ENCODE measurements around the gene CABP7.

DNA sequence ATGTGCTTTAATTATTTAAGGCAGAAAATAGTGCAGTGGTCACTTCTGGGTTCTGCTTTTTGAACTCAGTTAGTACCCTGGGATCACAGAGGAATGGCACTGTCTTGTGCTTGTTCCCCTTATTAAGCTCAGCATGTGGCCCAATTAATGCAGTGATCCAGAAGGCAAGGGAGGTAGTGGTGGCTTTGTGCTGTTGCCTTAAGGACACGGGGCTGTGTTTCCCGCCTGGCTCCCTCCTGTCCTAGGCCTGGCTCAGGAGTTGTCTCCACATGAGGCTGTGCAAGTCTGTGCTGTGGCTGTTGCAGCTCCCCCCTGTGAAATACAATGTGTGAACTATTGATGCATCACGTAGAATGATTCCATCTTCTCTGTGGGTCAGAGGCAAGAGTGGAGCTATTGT, 49.2 kb upstream of the CABP7 start:
- TF ChIP-seq, protein P1, sequence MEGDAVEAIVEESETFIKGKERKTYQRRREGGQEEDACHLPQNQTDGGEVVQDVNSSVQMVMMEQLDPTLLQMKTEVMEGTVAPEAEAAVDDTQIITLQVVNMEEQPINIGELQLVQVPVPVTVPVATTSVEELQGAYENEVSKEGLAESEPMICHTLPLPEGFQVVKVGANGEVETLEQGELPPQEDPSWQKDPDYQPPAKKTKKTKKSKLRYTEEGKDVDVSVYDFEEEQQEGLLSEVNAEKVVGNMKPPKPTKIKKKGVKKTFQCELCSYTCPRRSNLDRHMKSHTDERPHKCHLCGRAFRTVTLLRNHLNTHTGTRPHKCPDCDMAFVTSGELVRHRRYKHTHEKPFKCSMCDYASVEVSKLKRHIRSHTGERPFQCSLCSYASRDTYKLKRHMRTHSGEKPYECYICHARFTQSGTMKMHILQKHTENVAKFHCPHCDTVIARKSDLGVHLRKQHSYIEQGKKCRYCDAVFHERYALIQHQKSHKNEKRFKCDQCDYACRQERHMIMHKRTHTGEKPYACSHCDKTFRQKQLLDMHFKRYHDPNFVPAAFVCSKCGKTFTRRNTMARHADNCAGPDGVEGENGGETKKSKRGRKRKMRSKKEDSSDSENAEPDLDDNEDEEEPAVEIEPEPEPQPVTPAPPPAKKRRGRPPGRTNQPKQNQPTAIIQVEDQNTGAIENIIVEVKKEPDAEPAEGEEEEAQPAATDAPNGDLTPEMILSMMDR (IDR thresholded peaks at IDR 0.05), result no peak
- no peak for TF ChIP-seq EZH2 (IDR thresholded peaks at IDR 0.05; ENCODE audit: borderline replicate concordance, insufficient read depth, low read depth, low read length, poor library complexity, severe bottlenecking)
